OCI-LY3 (cell line): ENCODE data around the gene SPCS2.
"Not testable (repeated sequence)": the region's sequence is repeated elsewhere in the genome, so short reads cannot be mapped to it uniquely, and the experiment has no call there.

Experiments
- H2AFZ ChIP-seq: fragments of 200-600, 300-600 bp; shearing (Covaris generic); 2 replicates; pipeline ENCODE4 v1.6.0; 2014; ENCODE audit warnings: antibody characterized with exemption, low read depth, low read length
- H3K27ac ChIP-seq: fragments of 200-600, 300-600 bp; sonication (generic); 2 replicates; pipeline ENCODE4 v1.5.1; 2014; ENCODE audit warnings: mild to moderate bottlenecking, low read length, moderate library complexity, mixed read lengths
- H3K27me3 ChIP-seq: fragments of 200-600, 300-600 bp; sonication (generic); 2 replicates; pipeline ENCODE4 v1.6.1; 2014; ENCODE audit warnings: low read depth, low read length, mixed read lengths
- H3K36me3 ChIP-seq: fragments of 200-600, 300-600 bp; sonication (generic); replicated peaks from 2 replicates; pipeline ENCODE3; 2014; ENCODE audit warnings: low read depth, low read length, mixed read lengths
- H3K4me1 ChIP-seq: fragments of 300-600, 200-600 bp; sonication (generic); 2 replicates; pipeline ENCODE4 v1.6.1; 2014; ENCODE audit warnings: low read length, mixed read lengths
- H3K4me2 ChIP-seq: fragments of 200-600, 300-600 bp; sonication (generic); 2 replicates; pipeline ENCODE4 v1.6.1; 2014; ENCODE audit warnings: low read length, mixed read lengths
- H3K4me3 ChIP-seq: fragments of 300-600, 200-600 bp; sonication (generic); 2 replicates; pipeline ENCODE4 v1.5.1; 2014; ENCODE audit warnings: antibody characterized with exemption, mild to moderate bottlenecking, low read length, moderate library complexity
- H3K79me2 ChIP-seq: fragments of 300-600, 200-600 bp; shearing (Covaris generic); 2 replicates; pipeline ENCODE4 v1.6.1; 2014; ENCODE audit warnings: mild to moderate bottlenecking, low read length, mixed read lengths
- H3K9ac ChIP-seq: fragments of 300-600, 200-600 bp; shearing (Covaris generic); 2 replicates; pipeline ENCODE4 v1.6.0; 2014; ENCODE audit warnings: mild to moderate bottlenecking, low read length, moderate library complexity
- H3K9me3 ChIP-seq: fragments of 200-600, 300-600 bp; shearing (Covaris generic); 2 replicates; pipeline ENCODE4 v1.6.1; 2014; ENCODE audit warnings: low read length, mixed read lengths; ENCODE audit not compliant: insufficient read depth
- H4K20me1 ChIP-seq: fragments of 200-600, 300-600 bp; sonication (generic); 2 replicates; pipeline ENCODE4 v1.6.1; 2016; ENCODE audit warnings: low read length, mixed read lengths; ENCODE audit not compliant: insufficient read depth
- CTCF ChIP-seq: fragments of 200-600, 300-600 bp; sonication (generic); IDR thresholded peaks from 2 replicates; pipeline ENCODE4 v1.5.1; 2014; ENCODE audit warnings: antibody characterized with exemption, low read length, low read depth
- EZH2phosphoT487 ChIP-seq: fragments of 200-600 bp; shearing (Covaris generic); IDR thresholded peaks from 2 replicates; pipeline ENCODE4 v1.6.1; 2018; ENCODE audit warnings: antibody characterized with exemption, mixed run types, low read depth

The SPCS2 gene

GRCh38 chr11:75013051-75013450, 64.0 kb downstream of the SPCS2 start:
- Histone ChIP-seq H4K20me1 (no peaks in the 10 kb centered on the region), H3K4me2 (no peak overlapping the region), H3K27ac (no peak overlapping the region), H3K79me2 (no peaks in the 10 kb centered on the region), H2AFZ (no peak overlapping the region), H3K27me3 (no peaks in the 10 kb centered on the region), H3K4me1 (no peaks in the 10 kb centered on the region), H3K36me3 (peaks cover 32% of the 10 kb centered on the region), H3K9me3 (no peaks in the 10 kb centered on the region), H3K9ac (no peak overlapping the region), H3K4me3 (no peak overlapping the region)
- no peak for TF ChIP-seq CTCF
- no peak for TF ChIP-seq EZH2phosphoT487

GRCh38 chr11:75014129-75014528, 65.1 kb downstream of the SPCS2 start:
- Histone ChIP-seq H2AFZ (no peak overlapping the region), H3K4me1 (no peaks in the 10 kb centered on the region), H3K4me3 (no peak overlapping the region), H3K4me2 (no peak overlapping the region), H3K27ac (no peak overlapping the region), H4K20me1 (no peaks in the 10 kb centered on the region), H3K27me3 (no peaks in the 10 kb centered on the region), H3K9ac (no peak overlapping the region), H3K9me3 (no peaks in the 10 kb centered on the region), H3K79me2 (no peaks in the 10 kb centered on the region), H3K36me3 (peaks cover 29% of the 10 kb centered on the region)
- no peak for TF ChIP-seq EZH2phosphoT487
- no peak for TF ChIP-seq CTCF

GRCh38 chr11:75019200-75019599, 70.1 kb downstream of the SPCS2 start:
- H3K27ac ChIP-seq, H2AFZ ChIP-seq, H3K4me2 ChIP-seq: not testable (repeated sequence)

GRCh38 chr11:75020328-75020727, 71.3 kb downstream of the SPCS2 start:
- not testable (repeated sequence) for H3K9ac ChIP-seq, H3K27ac ChIP-seq, H4K20me1 ChIP-seq, H2AFZ ChIP-seq, H3K4me3 ChIP-seq, H3K79me2 ChIP-seq, H3K36me3 ChIP-seq, H3K27me3 ChIP-seq, H3K9me3 ChIP-seq, H3K4me2 ChIP-seq
- peaks cover 34% of the 10 kb centered on the region for H3K4me1 ChIP-seq

More at GRCh38 chr11:75019200-75019599, 70.1 kb downstream of the SPCS2 start:
- peaks cover 23% of the 10 kb centered on the region for H3K4me1 ChIP-seq
- H4K20me1 ChIP-seq, H3K27me3 ChIP-seq, H3K79me2 ChIP-seq, H3K36me3 ChIP-seq, H3K9me3 ChIP-seq, H3K9ac ChIP-seq, H3K4me3 ChIP-seq: not testable (repeated sequence)

GRCh38 chr11:75022296-75022695, 73.2 kb downstream of the SPCS2 start:
- H4K20me1 ChIP-seq = no peaks in the 10 kb centered on the region
- H3K9ac ChIP-seq = peak overlapping the region; percentile 33; the same call in 1 of the 2 replicates
- H3K4me1 ChIP-seq = peaks cover 35% of the 10 kb centered on the region
- H3K79me2 ChIP-seq = no peaks in the 10 kb centered on the region
- no peaks in the 10 kb centered on the region for H3K27me3 ChIP-seq
- H3K4me2 ChIP-seq = peak overlapping the region; percentile 56
- H3K27ac ChIP-seq = peak overlapping the region; percentile 5; the same call in 1 of the 2 replicates
- H2AFZ ChIP-seq = peak overlapping the region; percentile 12; the same call in 1 of the 2 replicates
- H3K9me3 ChIP-seq = no peaks in the 10 kb centered on the region
- H3K4me3 ChIP-seq = peak overlapping the region; percentile 3; the same call in 1 of the 2 replicates
- H3K36me3 ChIP-seq = no peaks in the 10 kb centered on the region
- no peak for TF ChIP-seq CTCF
- no peak for TF ChIP-seq EZH2phosphoT487
